Tibial nerve (tissue), 4 donors: ENCODE measurements around the gene PCBD2. TPM values are rescaled to one million over a fixed set of nuclear protein-coding genes. Genes with fewer than 3 reads are reported as not detected.

Source experiments
- DNase-seq, 2 donors: peaks; one replicate each; pipeline ENCODE4 v3.0.0-alpha.2; 2019; ENCODE audit warnings: low spot score in 2 of 2
- H3K27ac ChIP-seq, 4 donors: fragments of 200-600 bp; sonication (generic) in 3 of 4; one replicate each; pipeline ENCODE4 v1.5.1; 2017 to 2019; ENCODE audit warnings: mild to moderate bottlenecking in 1 of 4
- H3K27me3 ChIP-seq, 2 donors: fragments of 200-600 bp; sonication (generic) in 1 of 2; one replicate each; pipeline versions ENCODE4 v1.5.1 to v1.6.0; 2017 to 2019
- H3K36me3 ChIP-seq, 3 donors: fragments of 200-600 bp; sonication (generic); one replicate each; pipeline ENCODE4 v1.5.1; 2018 to 2019
- H3K4me1 ChIP-seq, 4 donors: fragments of 200-600 bp; sonication (generic) in 3 of 4; one replicate each; pipeline ENCODE4 v1.5.1; 2017 to 2019
- H3K4me3 ChIP-seq, 4 donors: fragments of 200-600 bp; sonication (generic) in 3 of 4; one replicate each; pipeline ENCODE4 v1.5.1; 2017 to 2019; ENCODE audit warnings: mild to moderate bottlenecking in 1 of 4, moderate library complexity in 1 of 4
- H3K9me3 ChIP-seq, 4 donors: fragments of 200-600 bp; sonication (generic) in 3 of 4; one replicate each; pipeline ENCODE4 v1.5.1; 2017 to 2019
- CTCF ChIP-seq, 5 experiments: fragments of 200-600 bp in 3 of 5; fragments of 450-650 bp in 2 of 5; sonication (generic) in 3 of 5; IDR thresholded peaks; one replicate each; pipeline ENCODE4 v1.5.1; 2016 to 2019; ENCODE audit warnings: antibody characterized with exemption in 5 of 5, mild to moderate bottlenecking in 3 of 5, moderate library complexity in 2 of 5
- EP300 ChIP-seq, 2 donors: sonication (generic); formaldehyde crosslinking; IDR thresholded peaks; one replicate each; pipeline ENCODE4 v1.6.1; 2017; ENCODE audit warnings: antibody characterized with exemption in 2 of 2, mild to moderate bottlenecking in 1 of 2
- POLR2A ChIP-seq, 2 donors: fragments of 450-650 bp; IDR thresholded peaks; one replicate each; pipeline ENCODE4 v1.6.1; 2017; ENCODE audit warnings: antibody characterized with exemption in 2 of 2, mild to moderate bottlenecking in 2 of 2, moderate library complexity in 2 of 2
- WGBS, 2 donors: methylation state at CpG; one replicate each; pipeline ENCODE4 v1.1.5; 2018; 5-methylcytosine and 5-hydroxymethylcytosine counted together
- total RNA-seq, 4 donors: library from RNA; depleted of rRNA; stranded (reverse); fragments of >200 nt; gene quantifications; one replicate each; pipeline ENCODE4 v1.1.0, GENCODE V29; 2016

Gene PCBD2
- total RNA-seq, 4 donors from 2014 or later = 5.7 to 11.0 (median 7.9) TPM

GRCh38 chr5:134934202-134934601, 29.3 kb downstream of the PCBD2 start:
- TF ChIP-seq CTCF (IDR thresholded peaks at IDR 0.05) (no peak), POLR2A (IDR thresholded peaks at IDR 0.05) (no peak), EP300 (IDR thresholded peaks at IDR 0.05) (no peak)
- Histone ChIP-seq H3K27ac (no peak overlapping the region), H3K36me3 (peaks cover 0 to 54% (median 0%) of the 10 kb centered on the region in 3 donors), H3K4me1 (peaks cover 0 to 4% (median 0%) of the 10 kb centered on the region in 4 donors), H3K4me3 (no peak overlapping the region), H3K9me3 (no peaks in the 10 kb centered on the region), H3K27me3 (no peaks in the 10 kb centered on the region)
- no peak for DNase-seq
- 85 to 86% methylated on average over 5 of the region's 5 CpGs for WGBS, 2 donors

GRCh38 chr5:134935711-134936602, 31.0 kb downstream of the PCBD2 start:
- Histone ChIP-seq H3K27ac (no peak overlapping the region), H3K4me1 (peaks cover 0 to 4% (median 0%) of the 10 kb centered on the region in 4 donors), H3K27me3 (no peaks in the 10 kb centered on the region), H3K4me3 (no peak overlapping the region), H3K9me3 (no peaks in the 10 kb centered on the region), H3K36me3 (peaks cover 0 to 43% (median 0%) of the 10 kb centered on the region in 3 donors)
- no peak for DNase-seq
- WGBS, 2 donors = 70 to 73% methylated on average over 12 of the region's 12 CpGs
- TF ChIP-seq POLR2A (IDR thresholded peaks at IDR 0.05) (no peak), EP300 (IDR thresholded peaks at IDR 0.05) (no peak), CTCF (IDR thresholded peaks at IDR 0.05) (no peak)

GRCh38 chr5:134937526-134937925, 32.6 kb downstream of the PCBD2 start:
- no peak overlapping the region for H3K4me3 ChIP-seq
- no peak for DNase-seq
- no peaks in the 10 kb centered on the region for H3K27me3 ChIP-seq
- peaks cover 0 to 28% (median 0%) of the 10 kb centered on the region in 3 donors for H3K36me3 ChIP-seq
- H3K4me1 ChIP-seq = peaks cover 0 to 4% (median 0%) of the 10 kb centered on the region in 4 donors
- no peaks in the 10 kb centered on the region for H3K9me3 ChIP-seq
- H3K27ac ChIP-seq = no peak overlapping the region
- 87 to 89% methylated on average over 8 of the region's 8 CpGs for WGBS, 2 donors
- no peak for TF ChIP-seq CTCF (IDR thresholded peaks at IDR 0.05)
- TF ChIP-seq EP300 (IDR thresholded peaks at IDR 0.05) = no peak
- no peak for TF ChIP-seq POLR2A (IDR thresholded peaks at IDR 0.05)

GRCh38 chr5:134938030-134938429, 33.1 kb downstream of the PCBD2 start:
- H3K4me1 ChIP-seq = peaks cover 0 to 4% (median 0%) of the 10 kb centered on the region in 4 donors
- WGBS, 2 donors = 82 to 84% methylated on average over 6 of the region's 6 CpGs

More at GRCh38 chr5:134938030-134938429, 33.1 kb downstream of the PCBD2 start:
- H3K27me3 ChIP-seq = no peaks in the 10 kb centered on the region
- H3K9me3 ChIP-seq = no peaks in the 10 kb centered on the region
- H3K36me3 ChIP-seq = peaks cover 0 to 24% (median 0%) of the 10 kb centered on the region in 3 donors
- TF ChIP-seq CTCF (IDR thresholded peaks at IDR 0.05) = no peak
- no peak for TF ChIP-seq EP300 (IDR thresholded peaks at IDR 0.05)
- TF ChIP-seq POLR2A (IDR thresholded peaks at IDR 0.05) = no peak
- H3K4me3 ChIP-seq = no peak overlapping the region
- DNase-seq = no peak
- no peak overlapping the region for H3K27ac ChIP-seq
